H1 (cell line): ENCODE results near the gene PACSIN1. TPM values are rescaled to one million over a fixed set of nuclear protein-coding genes. Genes with fewer than 3 reads are reported as not detected.

Source experiments
- polyA plus RNA-seq, 7 experiments: library from polyadenylated mRNA; depleted of rRNA in 3 of 7; stranded (reverse) in 5 of 7; unstranded in 2 of 7; fragments of >200 nt in 5 of 7; fragments of 200-250 nt in 2 of 7; gene quantifications; 1 replicate in 5 of 7; 2 replicates in 1 of 7; 4 replicates in 1 of 7; pipeline versions ENCODE4 v1.2.1 to v1.2.3, GENCODE V29; 2011 to 2013; ENCODE audit warnings: missing spikeins in 2 of 7, mixed read lengths in 2 of 7
- total RNA-seq: library from RNA; stranded (reverse); fragmentation: NEBNext Ultra II Directional; extraction: Animal tissue kit (Norgen Biotek cat#: 25700); gene quantifications from 2 replicates; pipeline ENCODE4 v1.2.1, GENCODE V29; 2021
- TF ChIP-seq, protein P1 (sequence below): fragments of 300-600 bp; sonication (generic); IDR thresholded peaks from 2 replicates; pipeline ENCODE4 v1.7.1; 2012; ENCODE audit warnings: low read length, moderate library complexity, mild to moderate bottlenecking, inconsistent platforms; ENCODE audit not compliant: insufficient replicate concordance

Gene PACSIN1
- total and polyA plus RNA-seq, 2 of the 8 experiments (the other 6 are each of a cell fraction or from before 2014, with no cell fraction given) = 5.9 to 11.1 TPM

DNA sequence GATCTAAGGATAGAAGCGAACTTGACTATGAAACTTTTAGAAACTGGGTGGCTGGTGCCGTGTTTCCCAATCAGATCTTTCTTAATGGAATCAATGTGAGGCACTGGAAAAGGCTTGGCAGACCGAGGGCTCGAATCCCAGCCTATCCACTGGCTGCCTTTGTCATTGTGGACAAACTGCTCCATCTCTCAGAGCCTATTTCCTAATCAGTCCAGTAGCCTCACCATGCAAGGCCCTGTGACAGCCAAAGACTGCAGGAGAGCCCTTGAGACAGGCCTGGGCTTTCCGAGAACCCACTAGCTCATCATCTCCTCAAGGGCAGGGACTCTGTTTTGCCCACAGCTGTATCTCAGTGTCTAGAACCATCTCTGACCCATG is 46.9 kb downstream of the PACSIN1 start (continued):
- TF ChIP-seq, protein P1, sequence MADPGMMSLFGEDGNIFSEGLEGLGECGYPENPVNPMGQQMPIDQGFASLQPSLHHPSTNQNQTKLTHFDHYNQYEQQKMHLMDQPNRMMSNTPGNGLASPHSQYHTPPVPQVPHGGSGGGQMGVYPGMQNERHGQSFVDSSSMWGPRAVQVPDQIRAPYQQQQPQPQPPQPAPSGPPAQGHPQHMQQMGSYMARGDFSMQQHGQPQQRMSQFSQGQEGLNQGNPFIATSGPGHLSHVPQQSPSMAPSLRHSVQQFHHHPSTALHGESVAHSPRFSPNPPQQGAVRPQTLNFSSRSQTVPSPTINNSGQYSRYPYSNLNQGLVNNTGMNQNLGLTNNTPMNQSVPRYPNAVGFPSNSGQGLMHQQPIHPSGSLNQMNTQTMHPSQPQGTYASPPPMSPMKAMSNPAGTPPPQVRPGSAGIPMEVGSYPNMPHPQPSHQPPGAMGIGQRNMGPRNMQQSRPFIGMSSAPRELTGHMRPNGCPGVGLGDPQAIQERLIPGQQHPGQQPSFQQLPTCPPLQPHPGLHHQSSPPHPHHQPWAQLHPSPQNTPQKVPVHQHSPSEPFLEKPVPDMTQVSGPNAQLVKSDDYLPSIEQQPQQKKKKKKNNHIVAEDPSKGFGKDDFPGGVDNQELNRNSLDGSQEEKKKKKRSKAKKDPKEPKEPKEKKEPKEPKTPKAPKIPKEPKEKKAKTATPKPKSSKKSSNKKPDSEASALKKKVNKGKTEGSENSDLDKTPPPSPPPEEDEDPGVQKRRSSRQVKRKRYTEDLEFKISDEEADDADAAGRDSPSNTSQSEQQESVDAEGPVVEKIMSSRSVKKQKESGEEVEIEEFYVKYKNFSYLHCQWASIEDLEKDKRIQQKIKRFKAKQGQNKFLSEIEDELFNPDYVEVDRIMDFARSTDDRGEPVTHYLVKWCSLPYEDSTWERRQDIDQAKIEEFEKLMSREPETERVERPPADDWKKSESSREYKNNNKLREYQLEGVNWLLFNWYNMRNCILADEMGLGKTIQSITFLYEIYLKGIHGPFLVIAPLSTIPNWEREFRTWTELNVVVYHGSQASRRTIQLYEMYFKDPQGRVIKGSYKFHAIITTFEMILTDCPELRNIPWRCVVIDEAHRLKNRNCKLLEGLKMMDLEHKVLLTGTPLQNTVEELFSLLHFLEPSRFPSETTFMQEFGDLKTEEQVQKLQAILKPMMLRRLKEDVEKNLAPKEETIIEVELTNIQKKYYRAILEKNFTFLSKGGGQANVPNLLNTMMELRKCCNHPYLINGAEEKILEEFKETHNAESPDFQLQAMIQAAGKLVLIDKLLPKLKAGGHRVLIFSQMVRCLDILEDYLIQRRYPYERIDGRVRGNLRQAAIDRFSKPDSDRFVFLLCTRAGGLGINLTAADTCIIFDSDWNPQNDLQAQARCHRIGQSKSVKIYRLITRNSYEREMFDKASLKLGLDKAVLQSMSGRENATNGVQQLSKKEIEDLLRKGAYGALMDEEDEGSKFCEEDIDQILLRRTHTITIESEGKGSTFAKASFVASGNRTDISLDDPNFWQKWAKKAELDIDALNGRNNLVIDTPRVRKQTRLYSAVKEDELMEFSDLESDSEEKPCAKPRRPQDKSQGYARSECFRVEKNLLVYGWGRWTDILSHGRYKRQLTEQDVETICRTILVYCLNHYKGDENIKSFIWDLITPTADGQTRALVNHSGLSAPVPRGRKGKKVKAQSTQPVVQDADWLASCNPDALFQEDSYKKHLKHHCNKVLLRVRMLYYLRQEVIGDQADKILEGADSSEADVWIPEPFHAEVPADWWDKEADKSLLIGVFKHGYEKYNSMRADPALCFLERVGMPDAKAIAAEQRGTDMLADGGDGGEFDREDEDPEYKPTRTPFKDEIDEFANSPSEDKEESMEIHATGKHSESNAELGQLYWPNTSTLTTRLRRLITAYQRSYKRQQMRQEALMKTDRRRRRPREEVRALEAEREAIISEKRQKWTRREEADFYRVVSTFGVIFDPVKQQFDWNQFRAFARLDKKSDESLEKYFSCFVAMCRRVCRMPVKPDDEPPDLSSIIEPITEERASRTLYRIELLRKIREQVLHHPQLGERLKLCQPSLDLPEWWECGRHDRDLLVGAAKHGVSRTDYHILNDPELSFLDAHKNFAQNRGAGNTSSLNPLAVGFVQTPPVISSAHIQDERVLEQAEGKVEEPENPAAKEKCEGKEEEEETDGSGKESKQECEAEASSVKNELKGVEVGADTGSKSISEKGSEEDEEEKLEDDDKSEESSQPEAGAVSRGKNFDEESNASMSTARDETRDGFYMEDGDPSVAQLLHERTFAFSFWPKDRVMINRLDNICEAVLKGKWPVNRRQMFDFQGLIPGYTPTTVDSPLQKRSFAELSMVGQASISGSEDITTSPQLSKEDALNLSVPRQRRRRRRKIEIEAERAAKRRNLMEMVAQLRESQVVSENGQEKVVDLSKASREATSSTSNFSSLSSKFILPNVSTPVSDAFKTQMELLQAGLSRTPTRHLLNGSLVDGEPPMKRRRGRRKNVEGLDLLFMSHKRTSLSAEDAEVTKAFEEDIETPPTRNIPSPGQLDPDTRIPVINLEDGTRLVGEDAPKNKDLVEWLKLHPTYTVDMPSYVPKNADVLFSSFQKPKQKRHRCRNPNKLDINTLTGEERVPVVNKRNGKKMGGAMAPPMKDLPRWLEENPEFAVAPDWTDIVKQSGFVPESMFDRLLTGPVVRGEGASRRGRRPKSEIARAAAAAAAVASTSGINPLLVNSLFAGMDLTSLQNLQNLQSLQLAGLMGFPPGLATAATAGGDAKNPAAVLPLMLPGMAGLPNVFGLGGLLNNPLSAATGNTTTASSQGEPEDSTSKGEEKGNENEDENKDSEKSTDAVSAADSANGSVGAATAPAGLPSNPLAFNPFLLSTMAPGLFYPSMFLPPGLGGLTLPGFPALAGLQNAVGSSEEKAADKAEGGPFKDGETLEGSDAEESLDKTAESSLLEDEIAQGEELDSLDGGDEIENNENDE = no peak
